HCT116 (cell line): ENCODE data around the gene CD34. TPM values are rescaled to one million over a fixed set of nuclear protein-coding genes. Genes with fewer than 3 reads are reported as not detected.

ENCODE experiments used
- ATAC-seq: fragments of 200-7000 bp; cut with Tn5 transposase; 2 replicates; pipeline ENCODE4 v1.9.1; 2020; ENCODE audit warnings: mild to moderate bottlenecking, moderate library complexity
- BruUV-seq: library from RNA; stranded (reverse); fragments of 400-500 nt; replicated peaks from 2 replicates; lab custom pipeline; 2021; lab: Mats Ljungman, UMichigan
- CTCF ChIA-PET: fragments of 300-600 bp; sonication (Branson Sonifier 250); formaldehyde crosslinking; loops from one replicate; lab custom pipeline; 2021; ENCODE audit warnings: antibody characterized with exemption; lab: Charles Lee
- POLR2A ChIA-PET: fragments of 300-600, 350-600 bp; sonication (Branson Sonifier 250); formaldehyde crosslinking; loops from one replicate; lab custom pipeline; 2021; ENCODE audit warnings: antibody characterized with exemption; lab: Charles Lee
- RAD21 ChIA-PET, 2 experiments: fragments of 300-600 bp; sonication (Branson Sonifier 250); formaldehyde crosslinking; loops; one replicate each; lab custom pipeline; 2023; ENCODE audit warnings: low total read pairs in 2 of 2; ENCODE audit not compliant: uncharacterized antibody in 2 of 2, unreplicated experiment in 2 of 2, low non-redundant PET in 1 of 2; lab: Charles Lee
- DNase-seq: peaks from one replicate; pipeline ENCODE4 v3.0.0-alpha.2; 2010; ENCODE audit warnings: low read depth, low spot score
- H2AFZ ChIP-seq: fragments of 200-600 bp; shearing (Covaris generic), sonication (generic); 2 replicates; pipeline ENCODE4 v1.6.1; 2017; ENCODE audit warnings: low read depth, mixed run types, mixed read lengths, antibody characterized with exemption, low read length; ENCODE audit not compliant: poor library complexity, severe bottlenecking
- H3K27ac ChIP-seq: 2 replicates; pipeline ENCODE4 v1.5.1; 2012; ENCODE audit warnings: low read depth, low read length
- H3K27me3 ChIP-seq: fragments of 200-600 bp; sonication (generic); 2 replicates; pipeline ENCODE4 v1.6.1; 2016; ENCODE audit warnings: mixed run types, low read length, mixed read lengths; ENCODE audit not compliant: insufficient read depth
- H3K36me3 ChIP-seq, 2 experiments: fragments of 200-500 bp in 1 of 2; fragments of 200-600 bp in 1 of 2; sonication (Bioruptor generic) in 1 of 2; sonication (generic) in 1 of 2; 2 replicates each; pipeline versions ENCODE4 v1.5.1 to v1.6.1; 2014 to 2016; ENCODE audit warnings: low read length in 2 of 2, inconsistent platforms in 1 of 2, mixed read lengths in 1 of 2, mixed run types in 1 of 2; ENCODE audit not compliant: insufficient read depth in 2 of 2, control insufficient read depth in 1 of 2
- H3K4me1 ChIP-seq, 2 experiments: fragments of 200-600 bp in 1 of 2; sonication (generic) in 1 of 2; 2 replicates each; pipeline versions ENCODE4 v1.5.1 to v1.6.1; 2012 to 2017; ENCODE audit warnings: low read length in 2 of 2, inconsistent platforms in 1 of 2, mild to moderate bottlenecking in 1 of 2, mixed read lengths in 1 of 2, mixed run types in 1 of 2, moderate library complexity in 1 of 2; ENCODE audit not compliant: insufficient read depth in 2 of 2, control insufficient read depth in 1 of 2
- H3K4me2 ChIP-seq: fragments of 200-600 bp; sonication (generic); 2 replicates; pipeline ENCODE4 v1.6.1; 2017; ENCODE audit warnings: mixed run types, low read length, mixed read lengths
- H3K4me3 ChIP-seq, 2 experiments: fragments of 200-600 bp in 1 of 2; sonication (generic) in 1 of 2; replicated peaks in 1 of 2; 2 replicates each; pipeline ENCODE4 v1.5.1; 2011 to 2016; ENCODE audit warnings: low read length in 2 of 2, control low read depth in 1 of 2, low read depth in 1 of 2, mild to moderate bottlenecking in 1 of 2, mixed read lengths in 1 of 2, mixed run types in 1 of 2
- H3K79me2 ChIP-seq: fragments of 200-600 bp; sonication (generic); 2 replicates; pipeline ENCODE4 v1.6.1; 2017; ENCODE audit warnings: mild to moderate bottlenecking, mixed run types, low read length, moderate library complexity, mixed read lengths; ENCODE audit not compliant: insufficient read depth
- H3K9ac ChIP-seq: fragments of 200-600 bp; sonication (generic); 2 replicates; pipeline ENCODE4 v1.6.1; 2016; ENCODE audit warnings: low read length, mixed read lengths
- H3K9me2 ChIP-seq: fragments of 200-600 bp; sonication (generic), shearing (Covaris generic); 2 replicates; pipeline ENCODE4 v1.6.1; 2017; ENCODE audit warnings: mixed run types, mild to moderate bottlenecking, moderate library complexity; ENCODE audit not compliant: insufficient read depth
- H3K9me3 ChIP-seq, 2 experiments: fragments of 200-500 bp in 1 of 2; fragments of 200-600 bp in 1 of 2; sonication (Bioruptor generic) in 1 of 2; sonication (generic) in 1 of 2; 2 replicates each; pipeline ENCODE4 v1.6.1; 2014 to 2017; ENCODE audit warnings: low read length in 2 of 2, mixed read lengths in 2 of 2, inconsistent platforms in 1 of 2, low read depth in 1 of 2, mild to moderate bottlenecking in 1 of 2, mixed run types in 1 of 2, moderate library complexity in 1 of 2; ENCODE audit not compliant: control insufficient read depth in 1 of 2, insufficient read depth in 1 of 2
- H4K20me1 ChIP-seq: fragments of 200-600 bp; sonication (generic), shearing (Covaris generic); 2 replicates; pipeline ENCODE4 v1.6.1; 2017; ENCODE audit warnings: mixed run types, mild to moderate bottlenecking, moderate library complexity; ENCODE audit not compliant: insufficient read depth
- CBX3 ChIP-seq: IDR thresholded peaks from 2 replicates; pipeline ENCODE4 v1.6.1; 2012; ENCODE audit warnings: low read depth
- CTCF ChIP-seq, 3 experiments: fragments of 200-600 bp in 1 of 3; sonication (generic) in 1 of 3; IDR thresholded peaks in 2 of 3; conservative IDR thresholded peaks in 1 of 3; 2 replicates each; pipeline ENCODE4 v1.5.1; 2012 to 2017; ENCODE audit warnings: low read depth in 2 of 3, low read length in 2 of 3, antibody characterized with exemption in 1 of 3, borderline replicate concordance in 1 of 3, control low read depth in 1 of 3, mild to moderate bottlenecking in 1 of 3, mixed read lengths in 1 of 3, mixed run types in 1 of 3, moderate library complexity in 1 of 3; ENCODE audit not compliant: insufficient read depth in 1 of 3
- EGR1 ChIP-seq: IDR thresholded peaks from 2 replicates; pipeline ENCODE4 v1.6.1; 2012; ENCODE audit warnings: low read depth
- EZH2 ChIP-seq: fragments of 200-600 bp; sonication (generic); IDR thresholded peaks from 2 replicates; pipeline ENCODE4 v1.6.1; 2017; ENCODE audit warnings: antibody characterized with exemption, mixed run types
- FOSL1 ChIP-seq: IDR thresholded peaks from 2 replicates; pipeline ENCODE4 v1.6.1; 2012; ENCODE audit warnings: low read depth
- POLR2A ChIP-seq: IDR thresholded peaks from 2 replicates; pipeline ENCODE4 v1.7.0; 2011; ENCODE audit warnings: borderline replicate concordance; ENCODE audit not compliant: insufficient read depth, insufficient read length; ENCODE audit errors: extremely low read depth
- POLR2AphosphoS5 ChIP-seq: IDR thresholded peaks from 2 replicates; pipeline ENCODE4 v1.6.1; 2011; ENCODE audit warnings: mild to moderate bottlenecking, low read depth, low read length, moderate library complexity
- RAD21 ChIP-seq: IDR thresholded peaks from 2 replicates; pipeline ENCODE4 v1.6.1; 2012; ENCODE audit warnings: low read depth, mild to moderate bottlenecking
- SP1 ChIP-seq: IDR thresholded peaks from 2 replicates; pipeline ENCODE4 v1.6.1; 2012; ENCODE audit warnings: low read depth
- SRF ChIP-seq: IDR thresholded peaks from 2 replicates; pipeline ENCODE4 v1.6.1; 2012; ENCODE audit warnings: low read depth
- ZBTB33 ChIP-seq: IDR thresholded peaks from 2 replicates; pipeline ENCODE4 v1.6.1; 2011; ENCODE audit warnings: mild to moderate bottlenecking, low read length, moderate library complexity; ENCODE audit not compliant: insufficient replicate concordance; ENCODE audit errors: extremely low read depth
- intact Hi-C: fragments of 100-400 bp; cut with micrococcal nuclease; formaldehyde crosslinking; loops from 2 replicates; pipeline ENCODE4 v1.10.0; 2022
- total RNA-seq: library from RNA; stranded (reverse); gene quantifications from one replicate; pipeline ENCODE4 v1.2.1, GENCODE V29; 2021; ENCODE audit not compliant: unreplicated experiment
- TF ChIP-seq, protein P1 (sequence below): IDR thresholded peaks from 2 replicates; pipeline ENCODE4 v1.6.1; 2012; ENCODE audit warnings: low read depth
- TF ChIP-seq, protein P2 (sequence below): IDR thresholded peaks from 2 replicates; pipeline ENCODE4 v1.6.1; 2012
- TF ChIP-seq, protein P3 (sequence below): IDR thresholded peaks from 2 replicates; pipeline ENCODE4 v1.6.1; 2012

CD34 gene
- total RNA-seq, 1 experiment from 2014 or later = 0.07 TPM

DNA sequence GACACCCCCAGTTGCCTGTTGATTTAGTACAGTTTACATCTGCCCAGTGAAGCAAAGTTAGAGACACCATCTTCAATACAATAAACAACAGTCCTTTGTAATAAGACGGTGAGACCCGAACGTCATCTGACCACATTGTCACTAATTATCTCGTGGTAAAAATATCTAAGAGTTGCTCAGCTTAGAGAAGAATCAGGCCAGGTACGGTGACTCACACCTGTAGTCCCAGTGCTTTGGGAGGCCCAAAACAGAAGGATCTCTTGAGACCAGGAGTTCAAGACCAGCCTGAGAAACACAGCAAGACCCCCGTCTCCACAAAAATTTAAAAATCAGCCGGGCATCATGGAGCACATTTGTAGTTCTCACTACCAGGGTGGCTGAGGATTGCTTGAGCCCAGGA, 53.5 kb downstream of the CD34 start:
- RAD21 ChIA-PET = no interaction called here
- BruUV-seq = no TSS peak
- no peak for DNase-seq
- Histone ChIP-seq H3K4me3 (no peak overlapping the region), H3K9ac (no peak overlapping the region), H3K9me3 (no peaks in the 10 kb centered on the region)
- ATAC-seq = no peak
- TF ChIP-seq ZBTB33 (no peak), CTCF (IDR thresholded peaks at IDR 0.05 in 2 of 3, conservative IDR thresholded peaks at IDR 0.05 in 1 of 3; ENCODE audit: borderline replicate concordance in 1 of 3, insufficient read depth in 1 of 3, low read depth in 2 of 3, low read length in 2 of 3) (no peak), EGR1 (no peak), POLR2A (no peak), EZH2 (no peak), FOSL1 (no peak), CBX3 (no peak), SP1 (no peak), POLR2AphosphoS5 (no peak), RAD21 (no peak), SRF (no peak)
- TF ChIP-seq, protein P1, sequence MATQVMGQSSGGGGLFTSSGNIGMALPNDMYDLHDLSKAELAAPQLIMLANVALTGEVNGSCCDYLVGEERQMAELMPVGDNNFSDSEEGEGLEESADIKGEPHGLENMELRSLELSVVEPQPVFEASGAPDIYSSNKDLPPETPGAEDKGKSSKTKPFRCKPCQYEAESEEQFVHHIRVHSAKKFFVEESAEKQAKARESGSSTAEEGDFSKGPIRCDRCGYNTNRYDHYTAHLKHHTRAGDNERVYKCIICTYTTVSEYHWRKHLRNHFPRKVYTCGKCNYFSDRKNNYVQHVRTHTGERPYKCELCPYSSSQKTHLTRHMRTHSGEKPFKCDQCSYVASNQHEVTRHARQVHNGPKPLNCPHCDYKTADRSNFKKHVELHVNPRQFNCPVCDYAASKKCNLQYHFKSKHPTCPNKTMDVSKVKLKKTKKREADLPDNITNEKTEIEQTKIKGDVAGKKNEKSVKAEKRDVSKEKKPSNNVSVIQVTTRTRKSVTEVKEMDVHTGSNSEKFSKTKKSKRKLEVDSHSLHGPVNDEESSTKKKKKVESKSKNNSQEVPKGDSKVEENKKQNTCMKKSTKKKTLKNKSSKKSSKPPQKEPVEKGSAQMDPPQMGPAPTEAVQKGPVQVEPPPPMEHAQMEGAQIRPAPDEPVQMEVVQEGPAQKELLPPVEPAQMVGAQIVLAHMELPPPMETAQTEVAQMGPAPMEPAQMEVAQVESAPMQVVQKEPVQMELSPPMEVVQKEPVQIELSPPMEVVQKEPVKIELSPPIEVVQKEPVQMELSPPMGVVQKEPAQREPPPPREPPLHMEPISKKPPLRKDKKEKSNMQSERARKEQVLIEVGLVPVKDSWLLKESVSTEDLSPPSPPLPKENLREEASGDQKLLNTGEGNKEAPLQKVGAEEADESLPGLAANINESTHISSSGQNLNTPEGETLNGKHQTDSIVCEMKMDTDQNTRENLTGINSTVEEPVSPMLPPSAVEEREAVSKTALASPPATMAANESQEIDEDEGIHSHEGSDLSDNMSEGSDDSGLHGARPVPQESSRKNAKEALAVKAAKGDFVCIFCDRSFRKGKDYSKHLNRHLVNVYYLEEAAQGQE = no peak
- TF ChIP-seq, protein P2, sequence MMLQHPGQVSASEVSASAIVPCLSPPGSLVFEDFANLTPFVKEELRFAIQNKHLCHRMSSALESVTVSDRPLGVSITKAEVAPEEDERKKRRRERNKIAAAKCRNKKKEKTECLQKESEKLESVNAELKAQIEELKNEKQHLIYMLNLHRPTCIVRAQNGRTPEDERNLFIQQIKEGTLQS = no peak
- TF ChIP-seq, protein P3, sequence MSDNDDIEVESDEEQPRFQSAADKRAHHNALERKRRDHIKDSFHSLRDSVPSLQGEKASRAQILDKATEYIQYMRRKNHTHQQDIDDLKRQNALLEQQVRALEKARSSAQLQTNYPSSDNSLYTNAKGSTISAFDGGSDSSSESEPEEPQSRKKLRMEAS = no peak
- TF ChIP-seq, all 23 proteins: peak for 0
- H3K4me1 ChIP-seq = no peaks in the 10 kb centered on the region
- H3K27ac ChIP-seq = no peak overlapping the region
- POLR2A ChIA-PET = no interaction called here
- no peaks in the 10 kb centered on the region for H3K27me3 ChIP-seq
- H3K79me2 ChIP-seq = peaks cover 40% of the 10 kb centered on the region
- H4K20me1 ChIP-seq = peaks cover 4% of the 10 kb centered on the region; the same call in 1 of the 2 replicates
- no peaks in the 10 kb centered on the region for H3K9me2 ChIP-seq
- no peak overlapping the region for H3K4me2 ChIP-seq
- CTCF ChIA-PET = no interaction called here
- intact Hi-C loops = no loop called here
- H3K36me3 ChIP-seq = no peaks in the 10 kb centered on the region
- no peak overlapping the region for H2AFZ ChIP-seq
